ENCODE measurements around the gene WWTR1. TPM values are rescaled to one million over a fixed set of nuclear protein-coding genes. Genes with fewer than 3 reads are reported as not detected.

WWTR1 gene
- total and polyA plus RNA-seq, 2 of the 4 experiments (the other 2 are of a cell fraction), result 38.9 to 65.3 TPM

DNA sequence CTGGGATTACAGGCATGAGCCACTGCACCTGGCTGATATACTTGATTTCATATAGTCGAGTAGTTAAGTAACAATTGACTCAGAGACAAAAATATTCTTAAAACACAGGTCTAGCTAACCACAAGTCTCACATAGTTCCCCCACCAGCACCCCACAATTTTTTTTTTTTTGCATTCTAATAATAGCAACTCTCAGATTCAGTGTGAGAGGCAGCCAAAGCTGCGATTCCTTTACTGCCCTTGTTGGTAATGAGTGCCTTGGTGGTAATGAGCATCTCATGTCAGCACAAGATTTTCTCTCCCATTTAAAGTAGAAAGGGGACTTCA is 72.5 kb downstream of the WWTR1 start:
- TF ChIP-seq MXI1 (IDR thresholded peaks at IDR 0.05; ENCODE audit: borderline replicate concordance, low read depth, low read length), result no peak
- TF ChIP-seq RFX5 (IDR thresholded peaks at IDR 0.05; ENCODE audit: low read depth, low read length), result no peak
- no peak for TF ChIP-seq ELK1 (IDR thresholded peaks at IDR 0.05; ENCODE audit: borderline replicate concordance, low read depth, low read length)
- TF ChIP-seq CEBPB (IDR thresholded peaks at IDR 0.05; ENCODE audit: low read depth, low read length), result no peak
- TF ChIP-seq RCOR1 (IDR thresholded peaks at IDR 0.05; ENCODE audit: insufficient replicate concordance, low read length), result no peak
- TF ChIP-seq, protein P1, sequence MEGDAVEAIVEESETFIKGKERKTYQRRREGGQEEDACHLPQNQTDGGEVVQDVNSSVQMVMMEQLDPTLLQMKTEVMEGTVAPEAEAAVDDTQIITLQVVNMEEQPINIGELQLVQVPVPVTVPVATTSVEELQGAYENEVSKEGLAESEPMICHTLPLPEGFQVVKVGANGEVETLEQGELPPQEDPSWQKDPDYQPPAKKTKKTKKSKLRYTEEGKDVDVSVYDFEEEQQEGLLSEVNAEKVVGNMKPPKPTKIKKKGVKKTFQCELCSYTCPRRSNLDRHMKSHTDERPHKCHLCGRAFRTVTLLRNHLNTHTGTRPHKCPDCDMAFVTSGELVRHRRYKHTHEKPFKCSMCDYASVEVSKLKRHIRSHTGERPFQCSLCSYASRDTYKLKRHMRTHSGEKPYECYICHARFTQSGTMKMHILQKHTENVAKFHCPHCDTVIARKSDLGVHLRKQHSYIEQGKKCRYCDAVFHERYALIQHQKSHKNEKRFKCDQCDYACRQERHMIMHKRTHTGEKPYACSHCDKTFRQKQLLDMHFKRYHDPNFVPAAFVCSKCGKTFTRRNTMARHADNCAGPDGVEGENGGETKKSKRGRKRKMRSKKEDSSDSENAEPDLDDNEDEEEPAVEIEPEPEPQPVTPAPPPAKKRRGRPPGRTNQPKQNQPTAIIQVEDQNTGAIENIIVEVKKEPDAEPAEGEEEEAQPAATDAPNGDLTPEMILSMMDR (conservative IDR thresholded peaks at IDR 0.05; ENCODE audit: low read depth, low read length), result no peak
- TF ChIP-seq, protein P2, sequence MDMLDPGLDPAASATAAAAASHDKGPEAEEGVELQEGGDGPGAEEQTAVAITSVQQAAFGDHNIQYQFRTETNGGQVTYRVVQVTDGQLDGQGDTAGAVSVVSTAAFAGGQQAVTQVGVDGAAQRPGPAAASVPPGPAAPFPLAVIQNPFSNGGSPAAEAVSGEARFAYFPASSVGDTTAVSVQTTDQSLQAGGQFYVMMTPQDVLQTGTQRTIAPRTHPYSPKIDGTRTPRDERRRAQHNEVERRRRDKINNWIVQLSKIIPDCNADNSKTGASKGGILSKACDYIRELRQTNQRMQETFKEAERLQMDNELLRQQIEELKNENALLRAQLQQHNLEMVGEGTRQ (IDR thresholded peaks at IDR 0.05; ENCODE audit: low read depth, low read length), result no peak
- no peak for TF ChIP-seq MAZ (IDR thresholded peaks at IDR 0.05; ENCODE audit: borderline replicate concordance, low read depth, low read length)
- TF ChIP-seq CHD1 (IDR thresholded peaks at IDR 0.05; ENCODE audit: low read depth, low read length), result no peak
- TF ChIP-seq POLR2A (IDR thresholded peaks at IDR 0.05; ENCODE audit: low read depth, low read length), result no peak
- TF ChIP-seq RAD21 (IDR thresholded peaks at IDR 0.05; ENCODE audit: low read length), result no peak
- no peak for TF ChIP-seq FOS (IDR thresholded peaks at IDR 0.05; ENCODE audit: low read depth, low read length)
- Histone ChIP-seq H4K20me1 (ENCODE audit: insufficient read depth, low read length) (peaks cover 23% of the 10 kb centered on the region), H2BK120ac (ENCODE audit: low read depth, low read length) (no peak overlapping the region), H2BK20ac (ENCODE audit: low read depth, low read length) (no peak overlapping the region), H3K23ac (ENCODE audit: low read depth, low read length) (no peak overlapping the region), H3K27ac (ENCODE audit: insufficient read depth, low read length) (no peak overlapping the region), H3K4me3 (ENCODE audit: insufficient read depth, low read depth, low read length) (no peak overlapping the region), H3K9ac (ENCODE audit: low read depth, low read length) (no peak overlapping the region), H3K79me1 (ENCODE audit: low read depth in 1 of 2, low read length in 2 of 2) (peaks cover 29 to 77% of the 10 kb centered on the region in 2 experiments), H3K56ac (ENCODE audit: extremely low read depth, insufficient read depth, low read length) (no peak overlapping the region), H3K27me3 (ENCODE audit: control insufficient read depth, insufficient read depth, low read length) (no peaks in the 10 kb centered on the region), H2BK15ac (ENCODE audit: low read depth, low read length) (no peak overlapping the region; the same call in 2 of the 3 replicates), H3K4me1 (ENCODE audit: control insufficient read depth, insufficient read depth, low read length) (peaks cover 17% of the 10 kb centered on the region), H3K18ac (ENCODE audit: low read depth, low read length) (no peak overlapping the region), H4K5ac (ENCODE audit: low read depth, low read length) (no peak overlapping the region), H4K91ac (ENCODE audit: insufficient read depth, low read depth, low read length) (no peak overlapping the region), H2AFZ (replicated peaks; ENCODE audit: low read length, poor library complexity) (no peak overlapping the region), H3K4ac (ENCODE audit: low read depth, low read length) (no peak overlapping the region), H3K9me3 (ENCODE audit: control insufficient read depth, insufficient read depth, low read length) (no peaks in the 10 kb centered on the region), H2AK5ac (ENCODE audit: low read depth, low read length) (no peak overlapping the region), H3K14ac (replicated peaks; ENCODE audit: low read depth, low read length) (no peak overlapping the region), H3K4me2 (ENCODE audit: low read depth, low read length) (no peak overlapping the region), H2BK5ac (ENCODE audit: low read depth, low read length, poor library complexity, severe bottlenecking) (no peak overlapping the region), H3K9me1 (ENCODE audit: insufficient read depth, low read length) (peaks cover 13% of the 10 kb centered on the region), H3K36me3 (ENCODE audit: control insufficient read depth, insufficient read depth, low read length) (no peaks in the 10 kb centered on the region), H4K8ac (ENCODE audit: low read depth in 2 of 2, low read length in 2 of 2) (no peak overlapping the region), H2AK9ac (replicated peaks; ENCODE audit: low read depth, low read length, poor library complexity) (no peak overlapping the region)
- ChIA-PET POLR2A (ENCODE audit: unreplicated experiment) (no interaction called here), CTCF (no interaction called here)
- DNase-seq (no peak), ATAC-seq (ENCODE audit: low read depth) (no peak)
- BruUV-seq (replicated peaks), result no TSS peak
- dilution Hi-C loops (cut with HindIII; ENCODE audit: low sequenced_read_pairs, unreplicated experiment), result no loop called here
- intact Hi-C loops (cut with micrococcal nuclease), result no loop called here
- in situ Hi-C loops (cut with MboI; ENCODE audit: low sequenced_read_pairs), result no loop called here
- no CpG with 5 or more reads among the region's 2 CpGs for WGBS, 2 experiments (ENCODE audit: extremely low coverage in 2 of 2, insufficient read length in 1 of 2)

All from IMR-90 (cell line).